ENCODE results near the gene PAWR. TPM values are rescaled to one million over a fixed set of nuclear protein-coding genes. Genes with fewer than 3 reads are reported as not detected.

The PAWR gene
- total and polyA plus RNA-seq, 9 of the 15 experiments (the other 6 are each of a cell fraction or from before 2014, with no cell fraction given): 0.82 TPM; not detected in 8

DNA sequence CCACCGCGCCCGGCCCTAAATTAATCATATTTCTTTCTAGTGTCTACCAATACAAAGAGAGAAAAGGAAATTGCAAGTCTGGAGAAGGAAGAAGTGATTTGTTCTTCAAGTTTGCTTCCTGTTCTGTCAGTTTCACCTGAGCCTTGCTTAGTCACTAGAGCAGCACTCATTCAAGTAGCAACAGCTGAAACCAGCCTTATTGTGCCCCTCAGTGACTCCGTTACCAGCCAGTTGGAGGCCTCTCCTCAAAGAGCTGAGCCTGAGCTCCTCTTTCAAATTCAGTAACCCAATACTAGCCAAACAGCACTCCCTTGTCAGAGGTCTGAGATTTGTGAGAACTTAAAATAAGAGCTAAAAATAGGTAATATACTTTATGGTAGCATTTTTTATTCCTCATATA lies 17.4 kb downstream of the PAWR start:
- no peak overlapping the region for H3K4me3 ChIP-seq
- POLR2A ChIA-PET: no interaction called here
- H4K20me1 ChIP-seq (replicated peaks; ENCODE audit: control insufficient read depth, insufficient read depth, low read length): no peaks in the 10 kb centered on the region
- H3K9ac ChIP-seq (ENCODE audit: insufficient read depth in 1 of 2, low read depth in 2 of 2, low read length in 2 of 2): no peak overlapping the region
- 3% methylated on average over 4 of the region's 4 CpGs for WGBS (ENCODE audit: insufficient coverage, low coverage, missing lambda C conversion rate)
- no peak overlapping the region for H3K4me2 ChIP-seq (ENCODE audit: insufficient read depth, low read length)
- BruUV-seq (replicated peaks): no TSS peak
- no peaks in the 10 kb centered on the region for H3K4me1 ChIP-seq (replicated peaks in 1 of 2; ENCODE audit: control insufficient read depth in 2 of 2, insufficient read depth in 2 of 2, low read length in 2 of 2)
- H3K36me3 ChIP-seq (ENCODE audit: control insufficient read depth, insufficient read depth, low read length): no peaks in the 10 kb centered on the region
- H3K79me2 ChIP-seq (ENCODE audit: control insufficient read depth, insufficient read depth, low read length): no peaks in the 10 kb centered on the region
- no peaks in the 10 kb centered on the region for H3K9me1 ChIP-seq (ENCODE audit: control insufficient read depth, insufficient read depth, low read length)
- ATAC-seq: no peak
- intact Hi-C loops (cut with micrococcal nuclease): no loop called here
- CTCF ChIA-PET (ENCODE audit: low intra/inter-chr PET ratio): no interaction called here
- no peak overlapping the region for H3K27ac ChIP-seq (ENCODE audit: extremely low read depth, low read depth, low read length)
- DNase-seq (ENCODE audit: extremely low read depth in 1 of 4, low spot score in 3 of 4): no peak
- H3K9me3 ChIP-seq (replicated peaks; ENCODE audit: control insufficient read depth, insufficient read depth, low read depth, low read length): no peaks in the 10 kb centered on the region
- FAIRE-seq: no peak
- H3K27me3 ChIP-seq (ENCODE audit: control insufficient read depth in 2 of 2, insufficient read depth in 2 of 2, low read length in 2 of 2): no peaks in the 10 kb centered on the region
- no peak overlapping the region for H2AFZ ChIP-seq (ENCODE audit: low read depth, low read length)
- in situ Hi-C loops (cut with MboI): no loop called here
- TF ChIP-seq, protein P1, sequence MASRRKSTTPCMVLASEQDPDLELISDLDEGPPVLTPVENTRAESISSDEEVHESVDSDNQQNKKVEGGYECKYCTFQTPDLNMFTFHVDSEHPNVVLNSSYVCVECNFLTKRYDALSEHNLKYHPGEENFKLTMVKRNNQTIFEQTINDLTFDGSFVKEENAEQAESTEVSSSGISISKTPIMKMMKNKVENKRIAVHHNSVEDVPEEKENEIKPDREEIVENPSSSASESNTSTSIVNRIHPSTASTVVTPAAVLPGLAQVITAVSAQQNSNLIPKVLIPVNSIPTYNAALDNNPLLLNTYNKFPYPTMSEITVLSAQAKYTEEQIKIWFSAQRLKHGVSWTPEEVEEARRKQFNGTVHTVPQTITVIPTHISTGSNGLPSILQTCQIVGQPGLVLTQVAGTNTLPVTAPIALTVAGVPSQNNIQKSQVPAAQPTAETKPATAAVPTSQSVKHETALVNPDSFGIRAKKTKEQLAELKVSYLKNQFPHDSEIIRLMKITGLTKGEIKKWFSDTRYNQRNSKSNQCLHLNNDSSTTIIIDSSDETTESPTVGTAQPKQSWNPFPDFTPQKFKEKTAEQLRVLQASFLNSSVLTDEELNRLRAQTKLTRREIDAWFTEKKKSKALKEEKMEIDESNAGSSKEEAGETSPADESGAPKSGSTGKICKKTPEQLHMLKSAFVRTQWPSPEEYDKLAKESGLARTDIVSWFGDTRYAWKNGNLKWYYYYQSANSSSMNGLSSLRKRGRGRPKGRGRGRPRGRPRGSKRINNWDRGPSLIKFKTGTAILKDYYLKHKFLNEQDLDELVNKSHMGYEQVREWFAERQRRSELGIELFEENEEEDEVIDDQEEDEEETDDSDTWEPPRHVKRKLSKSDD (conservative IDR thresholded peaks at IDR 0.05; ENCODE audit: low read length): no peak
- TF ChIP-seq RFX7 (CRISPR knock-in tag; IDR thresholded peaks at IDR 0.05): no peak
- no peak for TF ChIP-seq PRMT5 (CRISPR knock-in tag; IDR thresholded peaks at IDR 0.05)
- TF ChIP-seq BACH1 (tag; IDR thresholded peaks at IDR 0.05): no peak
- no peak for TF ChIP-seq ZNF668 (CRISPR knock-in tag; IDR thresholded peaks at IDR 0.05)
- TF ChIP-seq ZBTB5 (IDR thresholded peaks at IDR 0.05): no peak
- TF ChIP-seq ZBTB33 (CRISPR knock-in tag; IDR thresholded peaks at IDR 0.05): no peak
- TF ChIP-seq, protein P2, sequence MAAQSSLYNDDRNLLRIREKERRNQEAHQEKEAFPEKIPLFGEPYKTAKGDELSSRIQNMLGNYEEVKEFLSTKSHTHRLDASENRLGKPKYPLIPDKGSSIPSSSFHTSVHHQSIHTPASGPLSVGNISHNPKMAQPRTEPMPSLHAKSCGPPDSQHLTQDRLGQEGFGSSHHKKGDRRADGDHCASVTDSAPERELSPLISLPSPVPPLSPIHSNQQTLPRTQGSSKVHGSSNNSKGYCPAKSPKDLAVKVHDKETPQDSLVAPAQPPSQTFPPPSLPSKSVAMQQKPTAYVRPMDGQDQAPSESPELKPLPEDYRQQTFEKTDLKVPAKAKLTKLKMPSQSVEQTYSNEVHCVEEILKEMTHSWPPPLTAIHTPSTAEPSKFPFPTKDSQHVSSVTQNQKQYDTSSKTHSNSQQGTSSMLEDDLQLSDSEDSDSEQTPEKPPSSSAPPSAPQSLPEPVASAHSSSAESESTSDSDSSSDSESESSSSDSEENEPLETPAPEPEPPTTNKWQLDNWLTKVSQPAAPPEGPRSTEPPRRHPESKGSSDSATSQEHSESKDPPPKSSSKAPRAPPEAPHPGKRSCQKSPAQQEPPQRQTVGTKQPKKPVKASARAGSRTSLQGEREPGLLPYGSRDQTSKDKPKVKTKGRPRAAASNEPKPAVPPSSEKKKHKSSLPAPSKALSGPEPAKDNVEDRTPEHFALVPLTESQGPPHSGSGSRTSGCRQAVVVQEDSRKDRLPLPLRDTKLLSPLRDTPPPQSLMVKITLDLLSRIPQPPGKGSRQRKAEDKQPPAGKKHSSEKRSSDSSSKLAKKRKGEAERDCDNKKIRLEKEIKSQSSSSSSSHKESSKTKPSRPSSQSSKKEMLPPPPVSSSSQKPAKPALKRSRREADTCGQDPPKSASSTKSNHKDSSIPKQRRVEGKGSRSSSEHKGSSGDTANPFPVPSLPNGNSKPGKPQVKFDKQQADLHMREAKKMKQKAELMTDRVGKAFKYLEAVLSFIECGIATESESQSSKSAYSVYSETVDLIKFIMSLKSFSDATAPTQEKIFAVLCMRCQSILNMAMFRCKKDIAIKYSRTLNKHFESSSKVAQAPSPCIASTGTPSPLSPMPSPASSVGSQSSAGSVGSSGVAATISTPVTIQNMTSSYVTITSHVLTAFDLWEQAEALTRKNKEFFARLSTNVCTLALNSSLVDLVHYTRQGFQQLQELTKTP (IDR thresholded peaks at IDR 0.05; ENCODE audit: low read depth in 1 of 2, partially characterized antibody in 2 of 2): no peak
- no peak for TF ChIP-seq FOXK2 (conservative IDR thresholded peaks at IDR 0.05 in 1 of 2, IDR thresholded peaks at IDR 0.05 in 1 of 2; ENCODE audit: low read depth in 2 of 2)
- no peak for TF ChIP-seq SRSF1 (IDR thresholded peaks at IDR 0.05; ENCODE audit: low read depth, low read length)
- no peak for TF ChIP-seq EP300 (IDR thresholded peaks at IDR 0.05; ENCODE audit: low read length)
- no peak for TF ChIP-seq ZNF174 (CRISPR knock-in tag; IDR thresholded peaks at IDR 0.05)
- no peak for TF ChIP-seq THRAP3 (IDR thresholded peaks at IDR 0.05; ENCODE audit: borderline replicate concordance)

All from K562 (cell line).